IPS-18c (cell line): Measurements from ENCODE around the gene JPT1.

Source experiments
- H3K4me3 ChIP-seq: 2 replicates; pipeline ENCODE4 v1.7.0; 2013; ENCODE audit warnings: low read depth, mild to moderate bottlenecking, low read length, moderate library complexity; ENCODE audit not compliant: insufficient read depth
- H3K9me3 ChIP-seq: one replicate; pipeline ENCODE4 v1.6.1; 2013; ENCODE audit warnings: mild to moderate bottlenecking, low read length, moderate library complexity; ENCODE audit not compliant: control insufficient read depth, insufficient read depth

Gene JPT1

GRCh38 chr17:75096082-75096625 is 58.2 kb downstream of the JPT1 start:
- H3K9me3 ChIP-seq = no peaks in the 10 kb centered on the region
- no peak overlapping the region for H3K4me3 ChIP-seq

GRCh38 chr17:75094871-75095399 is 59.4 kb downstream of the JPT1 start:
- H3K9me3 ChIP-seq = no peaks in the 10 kb centered on the region
- H3K4me3 ChIP-seq = no peak overlapping the region

GRCh38 chr17:75093548-75094158 is 60.7 kb downstream of the JPT1 start:
- H3K4me3 ChIP-seq = no peak overlapping the region
- no peaks in the 10 kb centered on the region for H3K9me3 ChIP-seq

GRCh38 chr17:75091855-75092327 is 62.4 kb downstream of the JPT1 start:
- Histone ChIP-seq H3K4me3 (no peak overlapping the region; the same call in 1 of the 2 replicates), H3K9me3 (no peaks in the 10 kb centered on the region)

- no peaks in the 10 kb centered on the region for H3K9me3 ChIP-seq
- peak overlapping the region; percentile 9; the same call in 1 of the 2 replicates for H3K4me3 ChIP-seq
These were observed 63.1 kb downstream of the JPT1 start for GRCh38 chr17:75090871-75091854.

- peak overlapping the region; percentile 81 for H3K4me3 ChIP-seq
- no peaks in the 10 kb centered on the region for H3K9me3 ChIP-seq
These were observed 65.6 kb downstream of the JPT1 start for GRCh38 chr17:75088465-75089417.

GRCh38 chr17:75087558-75088453 is 66.5 kb downstream of the JPT1 start, which contains the start of gene SLC16A5:
Gene SLC16A5 (plus strand): TSS chr17:75087954. CDS start chr17:75093637, 5,683 bp downstream.
- peak within 1 kb of the TSS; percentile 81 for H3K4me3 ChIP-seq
- H3K9me3 ChIP-seq = no peaks in the 10 kb centered on the region

GRCh38 chr17:75087182-75087557 is 67.1 kb downstream of the JPT1 start:
- Histone ChIP-seq H3K9me3 (no peaks in the 10 kb centered on the region), H3K4me3 (peak overlapping the region; percentile 81)

- no peaks in the 10 kb centered on the region for H3K9me3 ChIP-seq
- no peak overlapping the region for H3K4me3 ChIP-seq
These were observed 67.7 kb downstream of the JPT1 start for GRCh38 chr17:75086496-75087181.
